IMR-90 (cell line): ENCODE measurements around the gene CNPY4. TPM values are rescaled to one million over a fixed set of nuclear protein-coding genes. Genes with fewer than 3 reads are reported as not detected.

Source experiments
- ATAC-seq: fragments of 200-7000 bp; cut with Tn5 transposase; 2 replicates; pipeline ENCODE4 v1.9.1; 2020; ENCODE audit warnings: low read depth, mild to moderate bottlenecking, moderate library complexity
- BruUV-seq: library from RNA; stranded (reverse); fragments of 400-500 nt; replicated peaks from 2 replicates; lab custom pipeline; 2021; lab: Mats Ljungman, UMichigan
- CTCF ChIA-PET: fragments of 300-600 bp; formaldehyde crosslinking; extraction: SDS; loops from one replicate; lab custom pipeline; 2021; ENCODE audit warnings: antibody characterized with exemption; lab: Yijun Ruan, JAX
- POLR2A ChIA-PET: fragments of 300-600 bp; sonication (Branson Sonifier 250); formaldehyde crosslinking; loops from one replicate; lab custom pipeline; 2022; ENCODE audit warnings: antibody characterized with exemption; ENCODE audit not compliant: unreplicated experiment; lab: Charles Lee
- DNase-seq: peaks from one replicate; pipeline ENCODE4 v3.0.0; 2013
- H2AFZ ChIP-seq: replicated peaks from 2 replicates; pipeline ENCODE3; 2013; ENCODE audit warnings: low read length, mild to moderate bottlenecking; ENCODE audit not compliant: poor library complexity
- H2AK5ac ChIP-seq: 2 replicates; pipeline ENCODE4 v1.6.1; 2013; ENCODE audit warnings: low read depth, low read length, inconsistent platforms
- H2AK9ac ChIP-seq: replicated peaks from 2 replicates; pipeline ENCODE3; 2013; ENCODE audit warnings: mild to moderate bottlenecking, low read depth, low read length, moderate library complexity; ENCODE audit not compliant: poor library complexity
- H2BK120ac ChIP-seq: 2 replicates; pipeline ENCODE4 v1.6.1; 2013; ENCODE audit warnings: low read depth, low read length, inconsistent platforms
- H2BK15ac ChIP-seq: 3 replicates; pipeline ENCODE4 v1.6.1; 2013; ENCODE audit warnings: low read depth, low read length, inconsistent platforms
- H2BK20ac ChIP-seq: 2 replicates; pipeline ENCODE4 v1.6.1; 2013; ENCODE audit warnings: low read depth, mild to moderate bottlenecking, inconsistent platforms, low read length, moderate library complexity
- H2BK5ac ChIP-seq: 2 replicates; pipeline ENCODE4 v1.6.1; 2013; ENCODE audit warnings: mild to moderate bottlenecking, low read depth, low read length, inconsistent platforms; ENCODE audit not compliant: poor library complexity, severe bottlenecking
- H3K14ac ChIP-seq: replicated peaks from 2 replicates; pipeline ENCODE4 v1.6.1; 2013; ENCODE audit warnings: low read depth, low read length, inconsistent platforms
- H3K18ac ChIP-seq: 2 replicates; pipeline ENCODE4 v1.6.1; 2013; ENCODE audit warnings: low read depth, low read length, control low read depth
- H3K23ac ChIP-seq: 2 replicates; pipeline ENCODE4 v1.6.1; 2013; ENCODE audit warnings: low read depth, low read length, inconsistent platforms
- H3K27ac ChIP-seq: 2 replicates; pipeline ENCODE4 v1.5.1; 2013; ENCODE audit warnings: mild to moderate bottlenecking, control low read depth, low read length; ENCODE audit not compliant: insufficient read depth
- H3K27me3 ChIP-seq: 2 replicates; pipeline ENCODE4 v1.6.1; 2013; ENCODE audit warnings: low read length; ENCODE audit not compliant: control insufficient read depth, insufficient read depth
- H3K36me3 ChIP-seq: 2 replicates; pipeline ENCODE4 v1.6.1; 2013; ENCODE audit warnings: low read length, mixed read lengths; ENCODE audit not compliant: control insufficient read depth, insufficient read depth
- H3K4ac ChIP-seq: 2 replicates; pipeline ENCODE4 v1.6.1; 2013; ENCODE audit warnings: low read depth, low read length, inconsistent platforms
- H3K4me1 ChIP-seq: 2 replicates; pipeline ENCODE4 v1.6.1; 2013; ENCODE audit warnings: low read length, mixed read lengths; ENCODE audit not compliant: control insufficient read depth, insufficient read depth
- H3K4me2 ChIP-seq: 2 replicates; pipeline ENCODE4 v1.6.1; 2013; ENCODE audit warnings: low read depth, mild to moderate bottlenecking, control low read depth, low read length, moderate library complexity
- H3K4me3 ChIP-seq: 2 replicates; pipeline ENCODE4 v1.5.1; 2013; ENCODE audit warnings: low read depth, mild to moderate bottlenecking, control low read depth, low read length, moderate library complexity; ENCODE audit not compliant: insufficient read depth
- H3K56ac ChIP-seq: 2 replicates; pipeline ENCODE4 v1.6.1; 2013; ENCODE audit warnings: low read length, inconsistent platforms; ENCODE audit not compliant: insufficient read depth; ENCODE audit errors: extremely low read depth
- H3K79me1 ChIP-seq, 2 experiments: 2 replicates each; pipeline ENCODE4 v1.6.1; 2013; ENCODE audit warnings: low read length in 2 of 2, inconsistent platforms in 1 of 2, low read depth in 1 of 2
- H3K9ac ChIP-seq: 2 replicates; pipeline ENCODE4 v1.6.1; 2013; ENCODE audit warnings: low read depth, low read length, control low read depth
- H3K9me1 ChIP-seq: 2 replicates; pipeline ENCODE4 v1.6.1; 2013; ENCODE audit warnings: low read length, inconsistent platforms; ENCODE audit not compliant: insufficient read depth
- H3K9me3 ChIP-seq: 2 replicates; pipeline ENCODE4 v1.6.1; 2013; ENCODE audit warnings: low read length; ENCODE audit not compliant: control insufficient read depth, insufficient read depth
- H4K20me1 ChIP-seq: 2 replicates; pipeline ENCODE4 v1.6.1; 2013; ENCODE audit warnings: low read length, inconsistent platforms; ENCODE audit not compliant: insufficient read depth
- H4K5ac ChIP-seq: 2 replicates; pipeline ENCODE4 v1.6.1; 2013; ENCODE audit warnings: mild to moderate bottlenecking, low read depth, low read length, control low read depth
- H4K8ac ChIP-seq, 2 experiments: 2 replicates each; pipeline ENCODE4 v1.6.1; 2013; ENCODE audit warnings: low read depth in 2 of 2, low read length in 2 of 2, control low read depth in 1 of 2, inconsistent platforms in 1 of 2
- H4K91ac ChIP-seq: 2 replicates; pipeline ENCODE4 v1.6.1; 2013; ENCODE audit warnings: low read depth, low read length, inconsistent platforms; ENCODE audit not compliant: insufficient read depth
- CEBPB ChIP-seq: IDR thresholded peaks from 2 replicates; pipeline ENCODE4 v1.6.1; 2012; ENCODE audit warnings: low read depth, low read length, improper control_type of control experiment
- MAZ ChIP-seq: IDR thresholded peaks from 2 replicates; pipeline ENCODE4 v1.6.1; 2012; ENCODE audit warnings: low read depth, mild to moderate bottlenecking, low read length, improper control_type of control experiment, moderate library complexity, borderline replicate concordance
- NFE2L2 ChIP-seq: fragments of 150-350 bp; IDR thresholded peaks from 2 replicates; pipeline ENCODE4 v1.6.1; 2016; ENCODE audit warnings: low read depth, mild to moderate bottlenecking, low read length
- POLR2A ChIP-seq: IDR thresholded peaks from 2 replicates; pipeline ENCODE4 v1.6.1; 2012; ENCODE audit warnings: mild to moderate bottlenecking, low read depth, low read length
- RFX5 ChIP-seq: IDR thresholded peaks from 2 replicates; pipeline ENCODE4 v1.8.0; 2012; ENCODE audit warnings: low read depth, mild to moderate bottlenecking, low read length, moderate library complexity
- SMC3 ChIP-seq: fragments of 150-350 bp; IDR thresholded peaks from 2 replicates; pipeline ENCODE4 v1.6.1; 2016; ENCODE audit warnings: low read depth, mild to moderate bottlenecking, antibody characterized with exemption, low read length, moderate library complexity
- WGBS, 2 experiments: methylation state at CpG; one replicate each; pipeline versions ENCODE4 v1.1.5 to v1.1.7; 2013; ENCODE audit warnings: missing lambda C conversion rate in 2 of 2; ENCODE audit not compliant: insufficient read length in 1 of 2; ENCODE audit errors: extremely low coverage in 2 of 2; 5-methylcytosine and 5-hydroxymethylcytosine counted together
- dilution Hi-C: fragments of 300-500 bp; cut with HindIII; formaldehyde crosslinking; loops from one replicate; pipeline ENCODE4 v1.14.3; 2018; ENCODE audit warnings: low sequenced_read_pairs; ENCODE audit not compliant: unreplicated experiment
- in situ Hi-C: fragments of 300-500 bp; cut with MboI; formaldehyde crosslinking; loops from 3 replicates; pipeline ENCODE4 v1.14.3; 2019; ENCODE audit warnings: low sequenced_read_pairs, inconsistent platforms, mixed read lengths
- intact Hi-C: fragments of 100-400 bp; cut with micrococcal nuclease; formaldehyde crosslinking; loops from 2 replicates; pipeline ENCODE4 v1.10.0; 2022
- polyA plus RNA-seq, 3 experiments: library from polyadenylated mRNA; depleted of rRNA; stranded (reverse); fragments of >200 nt; gene quantifications; 2 replicates each; pipeline ENCODE4 v1.2.3, GENCODE V29; 2012; ENCODE audit warnings: low replicate concordance in 1 of 3
- total RNA-seq: library from RNA; depleted of rRNA; stranded (reverse); fragments of >200 nt; gene quantifications from 2 replicates; pipeline ENCODE4 v1.2.3, GENCODE V29; 2012
- TF ChIP-seq, protein P1 (sequence below): fragments of 150-350 bp; IDR thresholded peaks from 2 replicates; pipeline ENCODE4 v1.6.1; 2016; ENCODE audit warnings: low read depth, mild to moderate bottlenecking, low read length, moderate library complexity, borderline replicate concordance

The CNPY4 gene
- total and polyA plus RNA-seq, 2 of the 4 experiments (the other 2 are of a cell fraction) = 13.3 to 21.9 TPM

DNA sequence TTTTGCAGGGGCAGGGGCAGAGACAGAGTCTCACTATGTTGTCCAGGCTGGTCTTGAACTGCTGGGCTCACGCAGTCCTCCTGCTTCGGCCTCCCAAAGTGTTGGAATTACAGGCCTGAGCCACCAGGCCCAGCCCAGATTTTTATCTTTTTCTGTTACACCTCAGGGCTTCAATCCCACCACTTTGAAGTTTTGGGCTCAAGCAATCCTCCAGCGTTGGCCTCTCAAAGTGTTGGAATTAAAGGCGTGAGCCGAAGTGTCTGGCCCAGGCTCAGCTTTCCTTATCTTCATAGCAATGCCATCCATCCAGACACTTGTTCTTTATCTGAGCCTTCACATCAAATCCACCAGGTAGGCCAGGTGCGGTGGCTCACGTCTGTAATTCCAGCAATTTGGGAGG, 4.4 kb upstream of the CNPY4 start:
- Histone ChIP-seq H3K4me1 (0 out of 2 replicates have a peak, but pooled peaks cover 2% of the 10 kb centered on the region), H2BK120ac (no peak overlapping the region)

More for the DNA sequence above, 4.4 kb upstream of the CNPY4 start:
- no peak overlapping the region for H4K91ac ChIP-seq
- H3K9me1 ChIP-seq = peaks cover 6% of the 10 kb centered on the region
- no peak overlapping the region for H3K23ac ChIP-seq
- H3K27ac ChIP-seq = no peak overlapping the region
- peaks cover 8 to 31% of the 10 kb centered on the region in 2 experiments for H3K79me1 ChIP-seq
- POLR2A ChIA-PET = no interaction called here
- H2AFZ ChIP-seq = no peak overlapping the region
- H4K8ac ChIP-seq = no peak overlapping the region
- H3K4me3 ChIP-seq = no peak overlapping the region
- ATAC-seq (no peak), DNase-seq (no peak)
- H2BK20ac ChIP-seq = no peak overlapping the region
- no peak for TF ChIP-seq CEBPB
- TF ChIP-seq POLR2A = no peak
- TF ChIP-seq, protein P1, sequence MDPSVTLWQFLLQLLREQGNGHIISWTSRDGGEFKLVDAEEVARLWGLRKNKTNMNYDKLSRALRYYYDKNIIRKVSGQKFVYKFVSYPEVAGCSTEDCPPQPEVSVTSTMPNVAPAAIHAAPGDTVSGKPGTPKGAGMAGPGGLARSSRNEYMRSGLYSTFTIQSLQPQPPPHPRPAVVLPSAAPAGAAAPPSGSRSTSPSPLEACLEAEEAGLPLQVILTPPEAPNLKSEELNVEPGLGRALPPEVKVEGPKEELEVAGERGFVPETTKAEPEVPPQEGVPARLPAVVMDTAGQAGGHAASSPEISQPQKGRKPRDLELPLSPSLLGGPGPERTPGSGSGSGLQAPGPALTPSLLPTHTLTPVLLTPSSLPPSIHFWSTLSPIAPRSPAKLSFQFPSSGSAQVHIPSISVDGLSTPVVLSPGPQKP = no peak
- TF ChIP-seq NFE2L2 = no peak
- no peak for TF ChIP-seq RFX5
- TF ChIP-seq SMC3 = no peak
- TF ChIP-seq MAZ = no peak
- H4K20me1 ChIP-seq = no peaks in the 10 kb centered on the region; the same call in 1 of the 2 replicates
- in situ Hi-C loops (no loop called here), intact Hi-C loops (no loop called here), dilution Hi-C loops (no loop called here)
- no peak overlapping the region for H2BK15ac ChIP-seq
- no peak overlapping the region for H2AK9ac ChIP-seq
- no peak overlapping the region for H3K4ac ChIP-seq
- no peak overlapping the region for H3K4me2 ChIP-seq
- CTCF ChIA-PET = no interaction called here
- no peak overlapping the region for H4K5ac ChIP-seq
- no peak overlapping the region for H2BK5ac ChIP-seq
- no peaks in the 10 kb centered on the region for H3K27me3 ChIP-seq
- H3K9ac ChIP-seq = no peak overlapping the region
- H3K18ac ChIP-seq = no peak overlapping the region
- H3K14ac ChIP-seq = no peak overlapping the region
- no TSS peak for BruUV-seq
- H3K56ac ChIP-seq = no peak overlapping the region
- 80% methylated on average over 3 of the region's 7 CpGs; no CpG with 5 or more reads in 1 of the 2 experiments for WGBS, 2 experiments
- H3K36me3 ChIP-seq = peaks cover 32% of the 10 kb centered on the region
- H3K9me3 ChIP-seq = no peaks in the 10 kb centered on the region
- H2AK5ac ChIP-seq = no peak overlapping the region
